Lower leg skin (tissue), 4 donors: ENCODE results near the gene LRRC3B. TPM values are rescaled to one million over a fixed set of nuclear protein-coding genes. Genes with fewer than 3 reads are reported as not detected.

Source experiments
- DNase-seq, 2 donors: peaks; one replicate each; pipeline ENCODE4 v3.0.0-alpha.2; 2019; ENCODE audit warnings: low spot score in 2 of 2
- H3K4me3 ChIP-seq: fragments of 200-600 bp; sonication (generic); 2 replicates; pipeline ENCODE4 v1.5.1; 2017; ENCODE audit warnings: mild to moderate bottlenecking, low read depth; ENCODE audit not compliant: poor library complexity, severe bottlenecking
- CTCF ChIP-seq, 3 donors: fragments of 450-650 bp; IDR thresholded peaks; one replicate each; pipeline ENCODE4 v1.5.1; 2016; ENCODE audit warnings: antibody characterized with exemption in 3 of 3, mild to moderate bottlenecking in 3 of 3, moderate library complexity in 2 of 3
- POLR2A ChIP-seq, 2 donors: fragments of 450-650 bp; IDR thresholded peaks; one replicate each; pipeline ENCODE4 v1.6.1; 2016 to 2017; ENCODE audit warnings: antibody characterized with exemption in 2 of 2, mild to moderate bottlenecking in 1 of 2, moderate library complexity in 1 of 2
- WGBS, 2 donors: methylation state at CpG; one replicate each; pipeline ENCODE4 v1.1.5; 2018; 5-methylcytosine and 5-hydroxymethylcytosine counted together
- intact Hi-C: fragments of 100-400 bp; cut with DNase I; formaldehyde crosslinking; loops from one replicate; pipeline ENCODE4 v1.15.0; 2023; ENCODE audit warnings: low total_unique reads
- total RNA-seq, 4 donors: library from RNA; depleted of rRNA; stranded (reverse); fragments of >200 nt; gene quantifications; one replicate each; pipeline ENCODE4 v1.1.0, GENCODE V29; 2016

LRRC3B gene
- total RNA-seq, 4 donors from 2014 or later = 0.03 to 0.21 (median 0.04) TPM; not detected in 1

- DNase-seq = no peak
- no peak for TF ChIP-seq POLR2A (IDR thresholded peaks at IDR 0.05)
- H3K4me3 ChIP-seq = no peak overlapping the region
- WGBS, 2 donors = 76 to 90% methylated on average over 3 of the region's 3 CpGs
- intact Hi-C loops = no loop called here
These were observed 91.9 kb downstream of the LRRC3B start for GRCh38 chr3:26714485-26714884.

GRCh38 chr3:26715431-26715830 lies 92.9 kb downstream of the LRRC3B start:
- H3K4me3 ChIP-seq = no peak overlapping the region
- no peak for DNase-seq
- TF ChIP-seq CTCF (IDR thresholded peaks at IDR 0.05) (no peak), POLR2A (IDR thresholded peaks at IDR 0.05) (no peak)
- intact Hi-C loops = no loop called here
- WGBS, 2 donors = 77 to 86% methylated on average over 3 of the region's 3 CpGs

GRCh38 chr3:26718315-26718714 lies 95.7 kb downstream of the LRRC3B start:
- intact Hi-C loops = no loop called here
- TF ChIP-seq CTCF (IDR thresholded peaks at IDR 0.05) = no peak
- TF ChIP-seq POLR2A (IDR thresholded peaks at IDR 0.05) = no peak
- WGBS, 2 donors = 54 to 61% methylated on average over 1 of the region's 1 CpG
- no peak overlapping the region for H3K4me3 ChIP-seq
- no peak for DNase-seq

GRCh38 chr3:26719134-26719533 lies 96.6 kb downstream of the LRRC3B start:
- 53 to 84% methylated on average over 4 of the region's 4 CpGs for WGBS, 2 donors
- intact Hi-C loops = no loop called here
- DNase-seq = no peak
- TF ChIP-seq POLR2A (IDR thresholded peaks at IDR 0.05) (no peak), CTCF (IDR thresholded peaks at IDR 0.05) (no peak)
- no peak overlapping the region for H3K4me3 ChIP-seq

GRCh38 chr3:26721047-26721446 lies 98.5 kb downstream of the LRRC3B start:
- no peak for TF ChIP-seq POLR2A (IDR thresholded peaks at IDR 0.05)
- TF ChIP-seq CTCF (IDR thresholded peaks at IDR 0.05) = no peak
- WGBS, 2 donors = 82 to 83% methylated on average over 2 of the region's 2 CpGs
- intact Hi-C loops = no loop called here
- no peak overlapping the region for H3K4me3 ChIP-seq
- no peak for DNase-seq

- no peak overlapping the region for H3K4me3 ChIP-seq
- TF ChIP-seq CTCF (IDR thresholded peaks at IDR 0.05) (no peak), POLR2A (IDR thresholded peaks at IDR 0.05) (no peak)
- DNase-seq = no peak
- intact Hi-C loops = no loop called here
- 81 to 90% methylated on average over 1 of the region's 1 CpG for WGBS, 2 donors
These were observed 109.3 kb downstream of the LRRC3B start for GRCh38 chr3:26731843-26732242.
